A549 (cell line): ENCODE results near the gene AKAP6. TPM values are rescaled to one million over a fixed set of nuclear protein-coding genes. Genes with fewer than 3 reads are reported as not detected.

Source experiments
- ATAC-seq, 2 experiments: fragments of 200-7000 bp in 1 of 2; fragments of >200 bp in 1 of 2; cut with Nextera tagmentation in 1 of 2; cut with Tn5 transposase in 1 of 2; 3 replicates each; pipeline versions ENCODE4 v1.8.0 to v1.9.1; 2018 to 2020; ENCODE audit warnings: mild to moderate bottlenecking in 1 of 2, moderate library complexity in 1 of 2
- CTCF ChIA-PET: fragments of 300-600 bp; sonication (Branson Sonifier 250); formaldehyde crosslinking; extraction: SDS; loops from one replicate; lab custom pipeline; 2021; ENCODE audit warnings: antibody characterized with exemption, inconsistent platforms; lab: Yijun Ruan, JAX
- POLR2A ChIA-PET: fragments of 350-600 bp; formaldehyde crosslinking; extraction: SDS; loops from one replicate; lab custom pipeline; 2021; ENCODE audit warnings: antibody characterized with exemption, inconsistent platforms; lab: Yijun Ruan, JAX
- DNase-seq, 2 experiments: peaks; one replicate each; pipeline versions ENCODE4 v3.0.0 to v3.0.0-alpha.2; 2011 to 2016; ENCODE audit warnings: low read depth in 1 of 2, low spot score in 1 of 2
- FAIRE-seq: peaks from 2 replicates; lab custom pipeline; 2011; peaks lifted over from hg19 to GRCh38; lab: Jason Lieb, UNC
- H3K27ac ChIP-seq, 2 experiments: fragments of >200 bp; sonication (Bioruptor Twin); formaldehyde crosslinking; 3 replicates each; pipeline ENCODE4 v1.5.1; 2016 to 2017
- H3K4me1 ChIP-seq: fragments of >200 bp; sonication (Bioruptor Twin); formaldehyde crosslinking; 3 replicates; pipeline ENCODE4 v1.6.1; 2016
- H3K4me2 ChIP-seq: fragments of >200 bp; sonication (Bioruptor Twin); formaldehyde crosslinking; 3 replicates; pipeline ENCODE4 v1.6.1; 2016
- H3K4me3 ChIP-seq: fragments of >200 bp; sonication (Bioruptor Twin); formaldehyde crosslinking; 3 replicates; pipeline ENCODE4 v1.5.1; 2016
- H3K9me3 ChIP-seq: fragments of >200 bp; sonication (Bioruptor Twin); formaldehyde crosslinking; 3 replicates; pipeline ENCODE4 v1.6.1; 2016
- CEBPB ChIP-seq, 2 experiments: fragments of >200 bp in 1 of 2; sonication (Bioruptor Twin) in 1 of 2; formaldehyde crosslinking in 1 of 2; IDR thresholded peaks; 2 replicates each; pipeline ENCODE4 v1.6.1; 2012 to 2016
- CHD2 ChIP-seq: fragments of 150-350 bp; IDR thresholded peaks from 2 replicates; pipeline ENCODE4 v1.6.1; 2014; ENCODE audit warnings: low read length; ENCODE audit not compliant: partially characterized antibody
- CHD4 ChIP-seq: fragments of 200-600 bp; sonication (generic); IDR thresholded peaks from 2 replicates; pipeline ENCODE4 v1.6.1; 2016; ENCODE audit warnings: antibody characterized with exemption, mild to moderate bottlenecking, borderline replicate concordance
- CTCF ChIP-seq: fragments of >200 bp; sonication (Bioruptor Twin); formaldehyde crosslinking; IDR thresholded peaks from 3 replicates; pipeline ENCODE4 v1.5.1; 2016
- EHMT2 ChIP-seq: fragments of 200-600 bp; sonication (generic); IDR thresholded peaks from 2 replicates; pipeline ENCODE4 v1.6.1; 2016; ENCODE audit warnings: antibody characterized with exemption, low read depth, mild to moderate bottlenecking, moderate library complexity
- ELK1 ChIP-seq: fragments of 150-350 bp; IDR thresholded peaks from 2 replicates; pipeline ENCODE4 v1.6.1; 2014; ENCODE audit warnings: low read depth, mild to moderate bottlenecking, low read length
- FOSB ChIP-seq: fragments of 250-450 bp; sonication (Bioruptor Pico); IDR thresholded peaks from 2 replicates; pipeline ENCODE4 v1.5.0; 2020; ENCODE audit warnings: mild to moderate bottlenecking, moderate library complexity
- FOXS1 ChIP-seq: fragments of 250-450 bp; sonication (Bioruptor Pico); IDR thresholded peaks from 2 replicates; pipeline ENCODE4 v1.5.0; 2020; ENCODE audit warnings: mild to moderate bottlenecking, moderate library complexity
- HEYL ChIP-seq: fragments of 250-450 bp; sonication (Bioruptor Pico); IDR thresholded peaks from 2 replicates; pipeline ENCODE4 v1.8.0; 2021; ENCODE audit warnings: mild to moderate bottlenecking, moderate library complexity
- HOXA7 ChIP-seq: fragments of 250-450 bp; sonication (Bioruptor Pico); IDR thresholded peaks from 2 replicates; pipeline ENCODE4 v1.5.0; 2020; ENCODE audit warnings: mild to moderate bottlenecking, moderate library complexity
- KDM5A ChIP-seq: fragments of 200-600 bp; sonication (generic); IDR thresholded peaks from 2 replicates; pipeline ENCODE4 v1.6.1; 2016; ENCODE audit warnings: antibody characterized with exemption, mild to moderate bottlenecking
- MAFK ChIP-seq: fragments of 450-650 bp; IDR thresholded peaks from 2 replicates; pipeline ENCODE4 v1.6.1; 2014; ENCODE audit not compliant: partially characterized antibody
- MYC ChIP-seq: IDR thresholded peaks from 2 replicates; pipeline ENCODE4 v1.6.1; 2012; ENCODE audit warnings: mild to moderate bottlenecking, inconsistent platforms, low read length, improper control_type of control experiment, borderline replicate concordance
- NR3C1 ChIP-seq: fragments of >200 bp; sonication (Bioruptor Twin); formaldehyde crosslinking; IDR thresholded peaks from 3 replicates; pipeline ENCODE4 v1.6.1; 2017
- POLR2A ChIP-seq: IDR thresholded peaks from 2 replicates; pipeline ENCODE4 v1.6.1; 2012; ENCODE audit warnings: mild to moderate bottlenecking, low read length
- RARB ChIP-seq: fragments of 250-450 bp; sonication (Bioruptor Pico); IDR thresholded peaks from 2 replicates; pipeline ENCODE4 v1.8.0; 2021; ENCODE audit warnings: mild to moderate bottlenecking, moderate library complexity
- REST ChIP-seq: fragments of 200-600 bp; sonication (generic); IDR thresholded peaks from 2 replicates; pipeline ENCODE4 v1.6.1; 2016; ENCODE audit warnings: antibody characterized with exemption, mild to moderate bottlenecking, moderate library complexity
- SREBF2 ChIP-seq: fragments of 450-650 bp; IDR thresholded peaks from 2 replicates; pipeline ENCODE4 v1.6.1; 2014; ENCODE audit warnings: mild to moderate bottlenecking, moderate library complexity
- TP53 ChIP-seq: fragments of 250-450 bp; sonication (Bioruptor Pico); IDR thresholded peaks from 2 replicates; pipeline ENCODE4 v1.5.0; 2021; ENCODE audit warnings: mild to moderate bottlenecking, moderate library complexity
- ZC3H11A ChIP-seq: fragments of 450-650 bp; IDR thresholded peaks from 2 replicates; pipeline ENCODE4 v1.6.1; 2014; ENCODE audit warnings: antibody characterized with exemption, mild to moderate bottlenecking
- WGBS: methylation state at CpG from one replicate; pipeline ENCODE4 v1.1.6; 2017; ENCODE audit errors: missing lambda C conversion rate; 5-methylcytosine and 5-hydroxymethylcytosine counted together
- polyA plus RNA-seq, 4 experiments: library from polyadenylated mRNA; depleted of rRNA in 3 of 4; stranded (reverse); fragments of >200 nt; fragmentation: RNase III in 1 of 4; extraction: RNeasy Plus Mini Kit Qiagen cat#74134 plus additional on column Dnase treatment in 1 of 4; gene quantifications; 2 replicates in 3 of 4; 3 replicates in 1 of 4; pipeline ENCODE4 v1.2.3, GENCODE V29; 2011 to 2017
- TF ChIP-seq, protein P1 (sequence below): IDR thresholded peaks from 2 replicates; pipeline ENCODE4 v1.6.1; 2012; ENCODE audit warnings: low read depth, borderline replicate concordance

AKAP6 gene
- polyA plus RNA-seq, 2 of the 4 experiments (the other 2 are of a cell fraction) = 0.27 to 1.9 TPM

DNA sequence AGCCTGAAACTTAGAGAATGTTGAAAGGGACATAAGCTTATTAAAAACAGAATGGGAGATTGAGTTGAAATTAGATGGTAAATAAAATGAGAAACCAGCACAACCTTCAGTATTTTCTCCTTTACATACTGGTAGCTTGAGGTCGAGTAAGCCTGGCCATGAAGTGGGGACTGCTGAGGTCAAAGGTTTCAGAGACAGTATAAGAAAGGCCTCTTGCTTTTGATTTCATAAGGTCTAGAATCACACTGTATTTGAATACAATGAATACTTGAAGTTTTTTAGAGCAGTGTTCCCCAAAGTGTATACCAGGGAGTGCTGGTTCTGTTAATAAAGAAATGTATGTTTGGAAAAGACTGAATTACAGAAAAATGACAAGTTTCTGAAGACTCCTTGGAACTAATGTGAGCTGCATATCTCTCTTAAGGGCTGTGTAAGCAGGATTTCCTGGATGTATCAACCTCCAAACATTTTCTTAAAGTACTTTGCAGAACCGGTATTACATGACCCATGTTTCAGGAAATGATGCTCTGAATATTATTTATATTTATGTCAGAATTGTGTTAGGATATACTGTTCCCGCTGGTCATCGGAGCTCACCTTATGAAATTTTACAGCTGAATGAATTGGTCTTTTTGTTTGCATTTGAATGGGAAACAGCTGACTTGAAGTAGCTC, 85.0 kb downstream of the AKAP6 start:
- ChIA-PET POLR2A (no interaction called here), CTCF (interaction anchor here (1.1 to 1.6 kb wide), 2 partner anchors 56 to 159 kb away, joined by 3 to 5 read pairs; no protein-coding TSS in a partner anchor)
- DNase-seq = no peak
- TF ChIP-seq, protein P1, sequence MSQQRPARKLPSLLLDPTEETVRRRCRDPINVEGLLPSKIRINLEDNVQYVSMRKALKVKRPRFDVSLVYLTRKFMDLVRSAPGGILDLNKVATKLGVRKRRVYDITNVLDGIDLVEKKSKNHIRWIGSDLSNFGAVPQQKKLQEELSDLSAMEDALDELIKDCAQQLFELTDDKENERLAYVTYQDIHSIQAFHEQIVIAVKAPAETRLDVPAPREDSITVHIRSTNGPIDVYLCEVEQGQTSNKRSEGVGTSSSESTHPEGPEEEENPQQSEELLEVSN = no peak
- TF ChIP-seq CTCF = no peak
- TF ChIP-seq POLR2A = no peak
- TF ChIP-seq CEBPB (IDR thresholded peaks at IDR 0.05) = no peak
- no peak for TF ChIP-seq ZC3H11A
- no peak for TF ChIP-seq EHMT2
- ATAC-seq = no peak
- H3K27ac ChIP-seq = no peak overlapping the region
- H3K4me1 ChIP-seq = peaks cover 23% of the 10 kb centered on the region
- no peak for FAIRE-seq
- H3K4me3 ChIP-seq = no peak overlapping the region
- WGBS = 64% methylated on average over 4 of the region's 4 CpGs
- H3K4me2 ChIP-seq = no peak overlapping the region
- no peaks in the 10 kb centered on the region for H3K9me3 ChIP-seq

- 34% methylated on average over 3 of the region's 3 CpGs for WGBS
- FAIRE-seq (no peak), ATAC-seq (no peak), DNase-seq (no peak)
- TF ChIP-seq FOXS1 (CRISPR knock-in tag) = no peak
- TF ChIP-seq FOSB (CRISPR knock-in tag) = no peak
- TF ChIP-seq TP53 (CRISPR knock-in tag) = no peak
- no peak for TF ChIP-seq HEYL (CRISPR knock-in tag)
- TF ChIP-seq MYC = no peak
- no peak for TF ChIP-seq EHMT2
- no peak for TF ChIP-seq CHD2
- no peak for TF ChIP-seq NR3C1
- TF ChIP-seq KDM5A = no peak
- TF ChIP-seq ELK1 = no peak
- TF ChIP-seq HOXA7 (CRISPR knock-in tag) = no peak
- TF ChIP-seq POLR2A = no peak
- TF ChIP-seq CHD4 = no peak
- TF ChIP-seq MAFK = no peak
- no peak for TF ChIP-seq RARB
- no peak for TF ChIP-seq SREBF2
- no peak for TF ChIP-seq REST
- Histone ChIP-seq H3K4me1 (peaks cover 23% of the 10 kb centered on the region), H3K4me2 (no peak overlapping the region), H3K27ac (no peak overlapping the region), H3K9me3 (no peaks in the 10 kb centered on the region), H3K4me3 (no peak overlapping the region)
- ChIA-PET POLR2A (no interaction called here), CTCF (interaction anchor here (1.1 to 1.6 kb wide), 2 partner anchors 55 to 160 kb away, joined by 3 to 5 read pairs; no protein-coding TSS in a partner anchor)
Observed at GRCh38 chr14:32414808-32415255, 85.7 kb downstream of the AKAP6 start.
